Neuronal stem cell (in vitro differentiated cells): ENCODE data around the gene MICB.

Experiments
- DNase-seq: peaks from one replicate; pipeline ENCODE4 v3.0.0-alpha.2; 2013; ENCODE audit warnings: low spot score
- H2AFZ ChIP-seq: one replicate; pipeline ENCODE4 v1.6.1; 2013; ENCODE audit warnings: mild to moderate bottlenecking, low read length, inconsistent platforms
- H2AK5ac ChIP-seq: 2 replicates; pipeline ENCODE4 v1.6.1; 2013; ENCODE audit warnings: low read depth, mild to moderate bottlenecking, inconsistent platforms, low read length, moderate library complexity, mixed read lengths
- H2BK120ac ChIP-seq: 2 replicates; pipeline ENCODE4 v1.6.1; 2013; ENCODE audit warnings: low read depth, mild to moderate bottlenecking, inconsistent platforms, low read length, moderate library complexity, mixed read lengths
- H2BK12ac ChIP-seq: one replicate; pipeline ENCODE4 v1.6.1; 2013; ENCODE audit warnings: low read length, inconsistent platforms
- H2BK15ac ChIP-seq: 2 replicates; pipeline ENCODE4 v1.6.1; 2013; ENCODE audit warnings: mild to moderate bottlenecking, low read length, inconsistent platforms, mixed read lengths
- H2BK5ac ChIP-seq: one replicate; pipeline ENCODE4 v1.6.1; 2013; ENCODE audit warnings: inconsistent platforms, mild to moderate bottlenecking, low read length, moderate library complexity
- H3K14ac ChIP-seq: one replicate; pipeline ENCODE4 v1.6.1; 2013; ENCODE audit warnings: low read length, inconsistent platforms
- H3K18ac ChIP-seq: 2 replicates; pipeline ENCODE4 v1.6.1; 2013; ENCODE audit warnings: low read length, inconsistent platforms
- H3K23ac ChIP-seq: 2 replicates; pipeline ENCODE4 v1.6.1; 2013; ENCODE audit warnings: low read depth, mild to moderate bottlenecking, mixed read lengths, low read length, inconsistent platforms; ENCODE audit not compliant: poor library complexity
- H3K27ac ChIP-seq: replicated peaks from 3 replicates; pipeline ENCODE4 v1.5.1; 2013; ENCODE audit warnings: low read length, inconsistent platforms
- H3K27me3 ChIP-seq, 3 experiments: 2 replicates each; pipeline ENCODE4 v1.6.1; 2013; ENCODE audit warnings: low read length in 3 of 3, mild to moderate bottlenecking in 2 of 3, inconsistent platforms in 1 of 3, low read depth in 1 of 3, mixed read lengths in 1 of 3, moderate library complexity in 1 of 3; ENCODE audit not compliant: control insufficient read depth in 3 of 3, insufficient read depth in 3 of 3
- H3K36me3 ChIP-seq, 2 donors: replicated peaks in 1 of 2; 2 replicates each; pipeline ENCODE4 v1.6.1; 2013; ENCODE audit warnings: low read length in 2 of 2; ENCODE audit not compliant: control insufficient read depth in 2 of 2, insufficient read depth in 2 of 2
- H3K4ac ChIP-seq: 2 replicates; pipeline ENCODE4 v1.6.1; 2013; ENCODE audit warnings: inconsistent platforms, mild to moderate bottlenecking, low read length, moderate library complexity
- H3K4me1 ChIP-seq, 2 donors: 1 replicate in 1 of 2; 2 replicates in 1 of 2; pipeline ENCODE4 v1.6.1; 2013; ENCODE audit warnings: low read length in 2 of 2, low read depth in 1 of 2; ENCODE audit not compliant: control insufficient read depth in 2 of 2, insufficient read depth in 1 of 2
- H3K4me2 ChIP-seq: one replicate; pipeline ENCODE4 v1.6.1; 2013; ENCODE audit warnings: mild to moderate bottlenecking, low read length, inconsistent platforms; ENCODE audit not compliant: insufficient read depth, poor library complexity, severe bottlenecking
- H3K4me3 ChIP-seq, 2 donors: 2 replicates each; pipeline ENCODE4 v1.5.1; 2013; ENCODE audit warnings: low read length in 2 of 2, mild to moderate bottlenecking in 2 of 2, inconsistent platforms in 1 of 2, moderate library complexity in 1 of 2
- H3K79me1 ChIP-seq: one replicate; pipeline ENCODE4 v1.6.1; 2013; ENCODE audit warnings: low read depth, mild to moderate bottlenecking, inconsistent platforms, low read length, moderate library complexity
- H3K9ac ChIP-seq: one replicate; pipeline ENCODE4 v1.6.1; 2013; ENCODE audit warnings: mild to moderate bottlenecking, low read depth, low read length, inconsistent platforms; ENCODE audit not compliant: poor library complexity
- H3K9me3 ChIP-seq, 2 donors: replicated peaks in 1 of 2; 2 replicates each; pipeline versions ENCODE3 to v1.6.1; 2013; ENCODE audit warnings: low read length in 2 of 2, mild to moderate bottlenecking in 2 of 2, inconsistent platforms in 1 of 2, low read depth in 1 of 2, mixed read lengths in 1 of 2, moderate library complexity in 1 of 2; ENCODE audit not compliant: control insufficient read depth in 2 of 2, insufficient read depth in 1 of 2
- H4K8ac ChIP-seq: one replicate; pipeline ENCODE4 v1.6.1; 2013; ENCODE audit warnings: low read depth, mild to moderate bottlenecking, inconsistent platforms, low read length, moderate library complexity
- H4K91ac ChIP-seq: one replicate; pipeline ENCODE4 v1.6.1; 2013; ENCODE audit warnings: low read length, low read depth, mild to moderate bottlenecking, inconsistent platforms; ENCODE audit not compliant: poor library complexity
- WGBS, 2 donors: extraction: QIAGEN DNeasy Blood & Tissue Kit; methylation state at CpG; one replicate each; pipeline ENCODE4 v1.1.7; 2013; ENCODE audit warnings: missing lambda C conversion rate in 2 of 2, mixed read lengths in 1 of 2; ENCODE audit not compliant: insufficient read length in 2 of 2, insufficient replicate concordance in 1 of 2; ENCODE audit errors: extremely low coverage in 2 of 2; 5-methylcytosine and 5-hydroxymethylcytosine counted together

The MICB gene

DNA sequence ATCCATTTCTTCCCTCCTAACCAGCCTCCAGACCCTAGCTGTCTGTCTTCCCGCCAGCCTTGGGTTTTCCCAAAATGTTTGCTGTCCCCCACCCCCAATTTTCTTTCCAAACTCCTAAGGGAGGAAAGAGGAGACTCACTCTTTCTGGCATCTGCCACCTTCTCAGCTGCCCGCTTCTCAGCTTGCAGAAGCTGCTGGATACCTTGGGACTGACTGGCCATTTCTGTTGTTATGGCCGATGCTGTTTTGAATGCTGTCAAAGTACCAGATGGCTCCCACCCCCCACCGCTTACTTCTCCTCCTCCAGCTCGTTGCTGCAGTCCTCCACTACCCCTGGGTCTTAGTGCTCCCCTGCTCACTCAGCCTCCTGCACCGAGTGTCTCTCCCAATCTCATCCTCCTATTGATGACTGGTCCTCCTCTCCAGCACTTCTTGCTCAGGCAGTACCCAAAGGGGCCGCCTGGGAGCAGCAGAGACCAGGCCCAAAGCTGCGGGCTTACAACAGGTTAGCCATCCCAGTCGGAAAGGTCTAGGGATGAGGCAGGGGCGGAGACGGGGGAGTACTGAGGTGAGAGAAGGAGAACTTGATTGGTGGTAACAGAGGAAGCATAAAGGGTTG lies 48.5 kb downstream of the MICB start, which contains the start of gene ATP6V1G2:
Gene ATP6V1G2 (minus strand): TSS at position 270 of the 619 bp plus-strand sequence. CDS start 49 bp downstream, at position 221.
- H3K27me3 ChIP-seq, result no peaks in the 10 kb centered on the region
- H3K27ac ChIP-seq, result peak within 1 kb of the TSS; percentile 49

DNA sequence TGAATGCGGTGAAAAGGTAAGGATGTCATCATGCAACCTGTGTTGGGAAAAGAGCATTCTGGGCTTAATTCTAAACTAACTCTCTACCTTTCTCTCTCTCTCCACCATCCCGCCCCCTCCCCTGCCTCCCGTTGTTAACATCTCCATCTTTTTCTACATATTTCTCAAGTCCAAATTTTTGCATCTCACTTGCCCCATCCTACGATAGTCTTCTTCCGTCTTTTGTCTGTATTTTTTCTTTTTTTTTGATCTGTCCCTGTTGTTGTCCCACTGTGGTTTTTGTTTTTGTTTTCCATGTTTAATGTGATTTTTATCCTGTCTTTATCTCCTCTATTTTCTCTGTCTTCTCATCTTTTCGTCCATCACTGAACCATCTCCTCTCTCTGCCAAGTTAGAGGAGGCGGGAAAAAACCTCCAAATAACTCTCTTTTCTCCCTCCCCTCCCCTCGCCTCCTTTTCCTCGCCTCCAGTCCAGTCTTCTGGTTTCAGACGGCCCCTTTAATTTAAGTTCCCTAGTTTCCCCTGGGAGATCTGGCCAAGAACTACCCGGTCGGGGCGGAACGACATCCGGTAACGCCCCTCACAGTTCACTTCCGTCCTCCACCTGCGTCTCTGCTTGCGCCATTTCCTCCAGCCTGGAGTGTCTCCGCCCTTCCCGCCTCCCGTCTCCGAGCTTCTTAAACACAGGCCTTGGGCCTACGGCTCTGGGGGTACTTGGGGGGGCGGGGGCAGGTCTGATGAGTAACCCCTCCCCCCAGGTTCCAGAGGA lies 49.2 kb downstream of the MICB start, which contains the start of gene NFKBIL1:
Gene NFKBIL1 (plus strand): TSS at position 651 of the 769 bp plus-strand sequence. CDS start 87 bp downstream, at position 738.
- H3K27ac ChIP-seq, result peak within 1 kb of the TSS; percentile 49
- H4K91ac ChIP-seq, result no peak within 1 kb of the TSS
- peak; percentile 91 for DNase-seq
- peak within 1 kb of the TSS; percentile 82 for H2BK12ac ChIP-seq
- H3K4ac ChIP-seq, result peak within 1 kb of the TSS; percentile 98
- H3K27me3 ChIP-seq, result no peaks in the 10 kb centered on the region
- no peak within 1 kb of the TSS for H2BK5ac ChIP-seq
- H3K4me3 ChIP-seq, result peak within 1 kb of the TSS; percentile 46 to 71
- peak within 1 kb of the TSS; percentile 64 for H3K4me2 ChIP-seq
- peaks cover 0 to 2% of the 10 kb centered on the region in 2 donors for H3K9me3 ChIP-seq
- H3K9ac ChIP-seq, result peak within 1 kb of the TSS; percentile 89
- no CpG with 5 or more reads among the region's 25 CpGs for WGBS, 2 donors
- H3K18ac ChIP-seq, result peak within 1 kb of the TSS; percentile 74
- H4K8ac ChIP-seq, result peak within 1 kb of the TSS; percentile 92
- H3K14ac ChIP-seq, result peak within 1 kb of the TSS; percentile 25
- H2AFZ ChIP-seq, result peak within 1 kb of the TSS; percentile 81
- peak within 1 kb of the TSS; percentile 57 for H2BK120ac ChIP-seq
- H2BK15ac ChIP-seq, result peak within 1 kb of the TSS; percentile 30
- peaks cover 11 to 15% of the 10 kb centered on the region in 2 donors for H3K4me1 ChIP-seq
- peaks cover 6 to 40% of the 10 kb centered on the region in 2 donors for H3K36me3 ChIP-seq
- peak within 1 kb of the TSS; percentile 99 for H2AK5ac ChIP-seq
- H3K79me1 ChIP-seq, result peaks cover 5% of the 10 kb centered on the region
- H3K23ac ChIP-seq, result peak within 1 kb of the TSS; percentile 96

More for the DNA sequence above, 48.5 kb downstream of the MICB start, which contains the start of gene ATP6V1G2:
- Histone ChIP-seq H4K91ac (no peak within 1 kb of the TSS), H3K14ac (peak within 1 kb of the TSS; percentile 64), H2AFZ (peak within 1 kb of the TSS; percentile 81), H2BK120ac (no peak within 1 kb of the TSS), H3K4me3 (peak within 1 kb of the TSS; percentile 46 to 71), H2BK12ac (no peak within 1 kb of the TSS), H3K4me2 (peak within 1 kb of the TSS; percentile 64), H3K4ac (no peak within 1 kb of the TSS), H3K4me1 (peaks cover 11 to 15% of the 10 kb centered on the region in 2 donors), H2AK5ac (no peak within 1 kb of the TSS), H4K8ac (no peak within 1 kb of the TSS), H2BK15ac (peak within 1 kb of the TSS; percentile 39), H3K9ac (peak within 1 kb of the TSS; percentile 82), H2BK5ac (peak within 1 kb of the TSS; percentile 16), H3K79me1 (peaks cover 5% of the 10 kb centered on the region), H3K18ac (peak within 1 kb of the TSS; percentile 80), H3K9me3 (peaks cover 0 to 2% of the 10 kb centered on the region in 2 donors), H3K23ac (no peak within 1 kb of the TSS), H3K36me3 (peaks cover 6 to 35% of the 10 kb centered on the region in 2 donors)
- DNase-seq, result peak; percentile 91
- no CpG with 5 or more reads among the region's 11 CpGs for WGBS, 2 donors

DNA sequence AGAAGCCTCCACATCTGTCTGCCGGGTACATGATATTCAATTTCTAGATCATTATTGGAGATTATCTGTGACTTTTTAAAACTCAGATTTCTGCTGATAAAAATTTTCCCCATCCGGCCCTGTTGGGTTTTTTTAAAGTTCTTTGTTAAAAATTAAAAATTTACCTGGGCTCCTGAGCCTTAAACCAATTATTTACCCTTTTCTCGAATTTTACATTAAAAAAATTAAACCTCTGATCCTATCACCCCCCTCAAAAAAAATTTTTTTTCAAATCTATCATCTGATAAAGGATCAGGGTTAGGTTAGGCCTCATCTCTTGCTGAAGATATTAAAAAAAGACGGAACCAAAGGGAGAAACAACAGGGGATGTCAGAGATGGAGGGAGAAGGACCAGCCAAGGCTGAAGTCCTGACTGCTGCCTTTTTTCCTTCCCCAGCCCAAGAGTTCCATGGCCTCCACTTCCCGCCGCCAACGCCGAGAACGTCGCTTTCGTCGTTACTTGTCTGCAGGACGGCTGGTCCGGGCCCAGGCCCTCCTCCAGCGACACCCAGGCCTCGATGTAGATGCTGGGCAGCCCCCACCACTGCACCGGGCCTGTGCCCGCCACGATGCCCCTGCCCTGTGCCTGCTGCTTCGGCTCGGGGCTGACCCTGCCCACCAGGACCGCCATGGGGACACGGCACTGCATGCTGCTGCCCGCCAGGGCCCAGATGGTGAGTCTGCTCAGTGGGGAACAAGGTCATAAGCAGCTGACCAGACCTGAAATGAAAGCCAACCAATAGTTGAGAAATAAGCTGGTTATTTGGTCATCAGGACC lies 50.0 kb downstream of the MICB start:
- Histone ChIP-seq H3K27me3 (no peaks in the 10 kb centered on the region), H2AFZ (peak overlapping the region; percentile 73), H3K4me3 (peak overlapping the region in 1 of 2 donors; percentile 46), H4K8ac (peak overlapping the region; percentile 92), H3K23ac (peak overlapping the region; percentile 96), H2AK5ac (peak overlapping the region; percentile 99), H3K9ac (peak overlapping the region; percentile 89), H3K27ac (no peak overlapping the region), H2BK120ac (peak overlapping the region; percentile 57), H2BK5ac (no peak overlapping the region), H3K4me2 (peak overlapping the region; percentile 20), H3K79me1 (peaks cover 5% of the 10 kb centered on the region), H3K36me3 (peaks cover 6 to 44% of the 10 kb centered on the region in 2 donors), H3K14ac (peak overlapping the region; percentile 25), H4K91ac (no peak overlapping the region), H3K9me3 (peaks cover 0 to 2% of the 10 kb centered on the region in 2 donors), H2BK12ac (peak overlapping the region; percentile 82), H2BK15ac (peak overlapping the region; percentile 30), H3K18ac (peak overlapping the region; percentile 74), H3K4me1 (peaks cover 11% of the 10 kb centered on the region in 2 donors), H3K4ac (peak overlapping the region; percentile 98)
- DNase-seq, result no peak
- 100% methylated on average over 1 of the region's 24 CpGs; no CpG with 5 or more reads in 1 of the 2 donors for WGBS, 2 donors
